Measurements from ENCODE around the gene KIRREL3. TPM values are rescaled to one million over a fixed set of nuclear protein-coding genes. Genes with fewer than 3 reads are reported as not detected.

The KIRREL3 gene
- total RNA-seq, 1 experiment from 2014 or later, result 2.2 TPM

DNA sequence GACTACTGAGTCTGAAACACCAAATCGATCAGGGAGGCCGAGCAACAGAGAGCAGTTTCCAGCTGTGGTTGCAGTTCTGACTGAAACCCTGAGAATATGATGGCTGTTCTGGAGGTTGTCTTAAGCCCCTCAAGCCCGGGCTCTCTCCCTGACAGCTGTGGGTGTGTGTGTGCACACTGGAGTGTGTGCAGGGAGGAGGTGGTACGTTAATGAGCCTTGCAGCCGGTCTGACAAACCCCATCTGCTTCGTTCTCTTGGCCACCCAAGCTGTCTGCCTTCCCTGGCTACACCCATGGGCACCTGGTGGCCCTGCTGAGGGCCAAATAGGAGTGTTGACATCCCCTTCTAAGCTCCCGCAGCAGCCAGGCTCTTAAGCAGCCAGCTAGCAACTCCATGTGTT lies 189.8 kb downstream of the KIRREL3 start:
- Histone ChIP-seq H3K27me3 (ENCODE audit: insufficient read depth, low read depth) (peaks cover 39% of the 10 kb centered on the region), H3K27ac (no peak overlapping the region), H3K36me3 (ENCODE audit: low read depth) (no peaks in the 10 kb centered on the region), H3K4me1 (replicated peaks; ENCODE audit: insufficient read depth) (no peaks in the 10 kb centered on the region), H3K4me3 (no peak overlapping the region), H3F3A (ENCODE audit: insufficient read depth, low read depth) (no peaks in the 10 kb centered on the region), H4K20me1 (ENCODE audit: insufficient read depth) (no peaks in the 10 kb centered on the region), H3K4me2 (no peak overlapping the region), H2AFZ (no peak overlapping the region), H3K9me2 (ENCODE audit: insufficient read depth) (no peaks in the 10 kb centered on the region), H3K79me2 (ENCODE audit: low read depth) (no peaks in the 10 kb centered on the region), H3K9me3 (ENCODE audit: insufficient read depth, low read depth) (no peaks in the 10 kb centered on the region)
- no TSS peak for BruUV-seq (replicated peaks)
- TF ChIP-seq CTCF (conservative IDR thresholded peaks at IDR 0.05) (no peak), EZH2 (IDR thresholded peaks at IDR 0.05; ENCODE audit: low read depth) (no peak)
- DNase-seq, result no peak
- ChIA-PET CTCF (no interaction called here), POLR2A (ENCODE audit: unreplicated experiment) (no interaction called here)
- intact Hi-C loops (cut with micrococcal nuclease; ENCODE audit: unreplicated experiment), result no loop called here

GRCh38 chr11:126809514-126810289 lies 190.9 kb downstream of the KIRREL3 start:
- Histone ChIP-seq H2AFZ (no peak overlapping the region), H3K27ac (no peak overlapping the region), H3K9me3 (ENCODE audit: insufficient read depth, low read depth) (no peaks in the 10 kb centered on the region), H3F3A (ENCODE audit: insufficient read depth, low read depth) (no peaks in the 10 kb centered on the region), H3K4me1 (replicated peaks; ENCODE audit: insufficient read depth) (no peaks in the 10 kb centered on the region), H3K79me2 (ENCODE audit: low read depth) (no peaks in the 10 kb centered on the region), H3K4me2 (no peak overlapping the region), H3K27me3 (ENCODE audit: insufficient read depth, low read depth) (peaks cover 44% of the 10 kb centered on the region), H3K9me2 (ENCODE audit: insufficient read depth) (no peaks in the 10 kb centered on the region), H4K20me1 (ENCODE audit: insufficient read depth) (no peaks in the 10 kb centered on the region), H3K36me3 (ENCODE audit: low read depth) (no peaks in the 10 kb centered on the region), H3K4me3 (no peak overlapping the region)
- intact Hi-C loops (cut with micrococcal nuclease; ENCODE audit: unreplicated experiment), result no loop called here
- DNase-seq, result no peak
- ChIA-PET CTCF (no interaction called here), POLR2A (ENCODE audit: unreplicated experiment) (no interaction called here)
- TF ChIP-seq EZH2 (IDR thresholded peaks at IDR 0.05; ENCODE audit: low read depth) (no peak), CTCF (conservative IDR thresholded peaks at IDR 0.05) (no peak)
- no TSS peak for BruUV-seq (replicated peaks)

GRCh38 chr11:126808836-126809235 lies 191.7 kb downstream of the KIRREL3 start:
- no peak overlapping the region for H3K4me2 ChIP-seq
- no peaks in the 10 kb centered on the region for H3K36me3 ChIP-seq (ENCODE audit: low read depth)
- H3F3A ChIP-seq (ENCODE audit: insufficient read depth, low read depth), result no peaks in the 10 kb centered on the region
- peaks cover 49% of the 10 kb centered on the region for H3K27me3 ChIP-seq (ENCODE audit: insufficient read depth, low read depth)
- H3K9me2 ChIP-seq (ENCODE audit: insufficient read depth), result no peaks in the 10 kb centered on the region
- POLR2A ChIA-PET (ENCODE audit: unreplicated experiment), result no interaction called here
- CTCF ChIA-PET, result no interaction called here
- DNase-seq, result no peak
- no TSS peak for BruUV-seq (replicated peaks)
- H3K9me3 ChIP-seq (ENCODE audit: insufficient read depth, low read depth), result no peaks in the 10 kb centered on the region
- H3K79me2 ChIP-seq (ENCODE audit: low read depth), result no peaks in the 10 kb centered on the region
- no peak overlapping the region for H2AFZ ChIP-seq
- H3K4me3 ChIP-seq, result no peak overlapping the region
- H4K20me1 ChIP-seq (ENCODE audit: insufficient read depth), result no peaks in the 10 kb centered on the region
- H3K27ac ChIP-seq, result no peak overlapping the region
- H3K4me1 ChIP-seq (replicated peaks; ENCODE audit: insufficient read depth), result no peaks in the 10 kb centered on the region
- TF ChIP-seq EZH2 (IDR thresholded peaks at IDR 0.05; ENCODE audit: low read depth), result no peak
- no peak for TF ChIP-seq CTCF (conservative IDR thresholded peaks at IDR 0.05)
- intact Hi-C loops (cut with micrococcal nuclease; ENCODE audit: unreplicated experiment), result no loop called here
